HG03139 (cell line): ENCODE results near the gene GNG7.
A peak's percentile ranks its signal among the peaks of the same experiment; 100 is the strongest.

Experiments
- ATAC-seq: cut with Tn5 transposase; IDR thresholded peaks from one replicate; pipeline ENCODE4 v1.9.1; 2021; ENCODE audit not compliant: unreplicated experiment

Gene GNG7

DNA sequence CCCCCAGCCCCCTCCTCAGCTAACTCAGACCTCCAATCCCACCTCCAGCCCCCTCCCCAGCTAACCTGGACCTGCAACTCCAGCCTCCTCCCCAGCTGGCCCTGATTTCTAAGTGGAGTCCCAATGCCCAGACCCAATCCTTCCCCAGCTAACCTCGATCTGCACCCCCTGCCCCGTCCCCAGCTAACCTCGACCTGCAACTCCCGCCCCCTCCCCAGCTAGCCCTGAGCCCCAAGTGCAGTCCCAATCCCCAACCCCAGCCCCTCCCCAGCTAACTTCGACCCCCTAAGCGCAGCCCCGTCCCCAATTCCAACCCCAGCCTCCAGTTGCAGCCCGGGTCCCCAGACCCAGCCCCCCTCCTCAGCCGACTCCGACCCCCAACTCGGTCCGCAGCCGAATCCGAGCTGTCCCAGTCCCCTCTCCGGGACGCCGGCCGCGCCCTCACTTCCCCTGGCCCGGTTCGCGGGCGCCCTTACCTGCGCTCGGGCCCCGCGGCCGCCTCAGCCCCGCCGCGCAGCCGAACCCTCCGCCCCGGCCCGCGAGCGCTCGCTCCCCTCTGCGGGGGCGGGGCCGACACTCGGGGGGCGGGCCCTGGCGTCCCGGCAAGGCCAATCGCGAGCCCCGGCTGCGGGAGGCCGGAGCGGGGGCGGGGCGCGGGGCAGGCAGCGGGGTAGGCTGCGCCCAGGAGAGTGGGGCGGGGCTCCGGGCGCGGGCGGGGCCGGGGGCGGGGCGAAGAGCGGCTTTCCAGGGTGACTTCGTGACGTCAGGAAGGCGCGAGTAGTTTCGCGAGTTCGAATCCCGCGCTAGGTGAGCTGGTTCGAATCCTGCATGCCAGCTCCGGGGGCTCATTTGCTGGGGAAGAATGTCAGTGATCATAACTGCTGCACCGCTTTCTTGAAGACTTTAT lies at the start of gene GNG7:
Gene GNG7, minus strand, starts transcription at position 525 of the 907 bp plus-strand sequence. CDS start 182,006 bp downstream, outside the sequence.
- ATAC-seq, result peak; percentile 79

DNA sequence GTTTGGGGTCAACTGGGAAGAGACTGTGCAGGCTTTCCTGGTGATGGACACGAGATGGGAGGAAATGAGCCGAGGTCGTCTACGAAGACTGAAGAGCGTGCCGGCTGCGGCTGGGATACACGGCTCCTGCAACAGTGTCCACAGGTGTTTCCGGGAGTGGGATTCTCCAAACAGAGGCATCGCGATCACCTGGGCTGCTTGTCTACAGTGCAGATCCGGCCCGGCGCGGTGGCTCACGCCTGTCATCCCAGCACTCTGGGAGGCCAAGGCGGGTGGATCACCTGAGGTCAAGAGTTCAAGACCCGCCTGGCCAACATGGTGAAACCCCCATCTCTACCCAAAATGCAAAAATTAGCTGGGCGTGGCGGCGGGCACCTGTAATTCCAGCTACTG lies 48.9 kb upstream of the GNG7 start:
- ATAC-seq, result no peak

DNA sequence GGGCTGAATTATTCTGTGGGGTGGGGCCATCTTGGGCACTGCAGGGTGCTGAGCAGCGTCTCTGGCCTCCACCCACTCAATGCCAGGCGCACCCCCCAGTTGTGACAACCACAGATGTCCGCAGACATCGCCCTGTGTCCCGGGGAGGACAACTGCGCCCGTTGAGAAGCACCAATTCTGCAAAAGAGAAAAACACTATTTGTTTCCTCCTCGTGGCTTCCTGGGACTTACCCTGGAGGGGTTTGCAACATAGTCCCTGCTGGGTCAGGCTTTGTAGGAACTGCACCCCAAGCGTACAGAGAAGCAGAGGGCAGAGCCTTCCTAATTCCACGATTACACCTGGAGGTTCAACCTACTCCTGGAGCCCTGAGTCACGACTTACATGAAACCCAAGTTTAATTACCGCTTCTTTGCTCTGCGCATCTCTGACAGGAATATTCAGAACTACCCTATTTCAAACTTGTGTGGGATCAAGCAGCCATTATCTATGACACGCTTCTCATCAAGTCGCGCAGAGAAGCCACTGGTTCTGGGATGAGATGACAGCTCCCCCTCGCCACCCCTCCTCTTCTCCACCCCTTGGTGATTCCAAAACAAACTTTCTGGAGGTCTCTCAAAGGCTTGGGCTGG lies 48.4 kb upstream of the GNG7 start:
- no peak for ATAC-seq

DNA sequence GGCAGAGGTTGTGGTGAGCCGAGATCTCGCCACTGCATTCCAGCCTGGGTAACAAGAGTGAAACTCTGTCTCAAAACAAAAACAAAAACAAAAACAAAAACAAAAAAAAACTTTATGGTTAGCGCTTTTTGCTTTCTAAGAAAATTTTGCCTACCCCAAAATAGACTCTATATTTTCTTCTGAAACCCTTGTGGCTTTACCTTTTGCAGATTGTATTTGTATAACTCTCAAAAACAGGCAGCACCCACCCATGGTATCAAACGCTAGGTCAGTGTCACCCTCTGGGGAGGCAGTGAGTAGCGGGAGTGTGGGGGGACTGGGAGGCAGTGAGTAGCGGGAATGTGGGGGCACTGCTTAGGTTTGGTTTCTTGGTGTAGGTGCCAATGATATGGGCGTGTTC lies 44.9 kb upstream of the GNG7 start:
- ATAC-seq, result no peak

DNA sequence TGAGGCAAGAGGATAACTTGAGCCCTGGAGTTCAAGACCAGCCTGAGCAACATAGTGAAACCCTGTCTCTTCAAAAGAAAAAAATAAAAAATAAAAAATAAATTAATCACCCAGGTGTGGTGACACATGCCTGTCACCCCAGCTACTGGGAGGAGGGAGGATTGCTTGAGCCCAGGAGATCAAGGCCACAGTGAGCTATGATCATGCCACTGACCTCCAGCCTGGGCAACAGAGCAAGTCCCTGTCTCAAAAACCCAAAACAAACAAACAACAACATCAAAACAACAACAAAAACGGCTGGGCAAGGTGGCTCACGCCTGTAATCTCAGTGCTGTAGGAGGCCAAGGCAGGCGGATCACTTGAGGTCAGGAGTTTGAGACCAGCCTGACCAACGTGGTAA lies 41.6 kb upstream of the GNG7 start:
- no peak for ATAC-seq

DNA sequence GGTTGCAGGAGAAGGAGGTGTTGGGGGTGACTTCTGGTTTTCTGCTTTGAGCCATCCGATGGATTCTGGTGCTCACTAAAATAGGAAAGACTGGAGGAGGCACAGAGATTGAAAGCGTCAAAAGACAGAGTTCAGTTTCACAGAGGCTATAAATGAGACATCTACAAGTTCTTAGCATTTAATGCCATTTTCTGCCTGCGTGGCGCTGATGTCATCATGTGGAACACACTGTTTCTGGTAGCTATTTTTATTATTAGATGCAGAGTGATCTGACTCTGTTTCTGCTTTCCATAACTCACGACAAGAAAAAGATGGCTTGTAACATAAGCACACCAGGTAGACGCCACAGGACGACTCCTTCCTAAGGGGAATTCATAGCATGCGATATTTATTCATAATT lies 40.6 kb upstream of the GNG7 start:
- no peak for ATAC-seq

DNA sequence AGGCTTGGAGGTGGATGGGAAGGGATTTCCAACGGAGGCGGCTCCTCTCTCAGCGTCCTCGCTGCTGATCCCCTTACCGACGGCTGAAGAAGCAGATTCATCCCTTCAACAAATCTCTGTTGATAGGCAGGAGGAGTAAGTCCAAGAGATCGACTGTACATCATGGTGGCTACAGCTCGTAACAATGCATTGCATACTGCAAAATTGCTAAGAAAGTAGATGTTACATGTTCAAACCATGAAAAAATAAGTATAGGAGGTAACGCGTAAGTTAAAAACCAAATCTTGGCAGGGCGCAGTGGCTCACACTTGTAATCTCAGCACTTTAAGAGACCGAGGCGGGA lies 37.8 kb upstream of the GNG7 start:
- no peak for ATAC-seq

DNA sequence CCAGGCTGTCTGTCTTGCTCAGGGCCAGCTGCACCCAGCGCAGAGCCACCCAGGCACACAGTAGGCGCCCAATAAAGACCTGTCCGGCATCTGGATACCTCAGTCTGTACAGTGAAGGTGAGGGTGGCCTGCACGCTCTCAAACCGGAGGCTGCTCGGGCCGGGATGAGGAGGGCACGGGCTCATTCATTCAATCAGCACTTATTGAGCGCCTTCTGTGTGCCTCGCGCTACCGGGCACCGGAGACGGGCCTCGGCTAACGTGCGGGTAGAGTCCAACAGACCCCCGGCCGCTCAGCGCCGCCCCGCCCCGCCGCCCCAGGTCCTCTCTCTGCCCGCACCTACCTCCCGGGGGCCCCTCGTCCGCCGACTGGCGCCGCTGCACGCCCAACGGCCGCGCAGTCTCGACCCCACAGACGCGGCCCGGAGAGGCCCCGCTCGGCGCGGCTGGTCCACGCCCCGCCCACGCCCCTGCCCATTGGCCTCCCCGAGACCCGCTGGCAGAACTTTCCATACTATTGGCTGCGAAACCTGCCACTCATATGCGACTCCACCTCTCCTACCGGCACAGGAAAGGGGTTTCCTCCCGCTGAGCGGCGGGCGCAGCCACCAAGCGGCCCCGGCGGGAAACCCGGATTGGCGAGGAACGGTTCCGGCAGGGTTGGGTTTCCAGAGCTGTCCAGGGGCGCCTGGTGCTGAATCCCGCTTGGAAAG lies 37.3 kb upstream of the GNG7 start, which contains the start of gene SLC39A3:
Gene SLC39A3, minus strand, starts transcription at position 416 of the 712 bp plus-strand sequence. CDS start 2,760 bp downstream, outside the sequence.
- peak; percentile 89 for ATAC-seq

DNA sequence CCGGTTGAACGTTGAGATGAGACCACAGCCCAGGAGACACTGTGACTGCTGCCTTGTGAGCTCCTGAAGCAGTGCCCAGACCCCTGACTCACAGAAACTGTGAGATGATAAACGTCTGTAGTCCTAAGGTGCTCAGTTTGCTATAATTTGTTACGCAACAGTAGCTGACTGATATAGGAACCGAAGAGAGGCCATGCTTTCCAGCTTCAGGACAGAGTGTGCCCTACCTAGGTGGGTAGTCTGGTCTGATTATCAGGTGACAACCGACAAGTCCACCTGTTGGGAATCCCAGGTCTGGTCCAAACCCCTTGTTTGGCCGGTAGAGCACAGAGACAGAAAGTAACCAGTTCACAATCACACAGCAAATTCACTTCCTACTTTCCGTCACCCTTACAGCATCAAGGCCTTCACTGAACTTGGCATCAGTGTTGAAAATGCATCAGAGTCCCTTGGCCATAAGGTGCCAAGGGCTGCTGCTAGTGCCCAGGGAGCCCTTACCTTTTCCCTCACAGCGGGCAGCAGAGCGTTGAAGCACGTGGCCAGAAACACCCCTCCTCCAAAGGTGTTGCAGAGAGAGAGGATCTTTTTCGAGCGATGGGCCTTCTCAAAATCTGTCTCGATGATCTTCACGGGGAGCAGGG lies 34.2 kb upstream of the GNG7 start:
- ATAC-seq, result no peak

DNA sequence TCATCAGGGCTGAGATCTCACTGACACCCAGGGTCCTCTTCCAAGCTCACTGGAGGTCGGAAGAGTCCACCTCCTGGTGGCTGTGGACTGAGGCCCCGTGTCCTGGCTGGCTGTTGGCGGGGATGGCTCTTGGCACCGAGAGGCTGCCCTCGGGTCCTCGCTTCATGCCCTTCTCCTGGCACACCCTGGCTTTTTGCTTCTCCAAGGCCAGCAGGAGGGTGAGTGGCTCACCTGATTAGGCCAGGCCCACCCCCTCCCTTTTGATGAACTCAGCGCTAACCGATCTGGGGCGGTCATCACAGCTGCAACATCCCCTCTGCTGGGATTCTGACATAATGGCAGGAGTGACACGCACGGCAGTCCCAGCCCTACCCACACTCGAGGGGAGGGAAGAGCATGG lies 32.9 kb upstream of the GNG7 start:
- no peak for ATAC-seq

DNA sequence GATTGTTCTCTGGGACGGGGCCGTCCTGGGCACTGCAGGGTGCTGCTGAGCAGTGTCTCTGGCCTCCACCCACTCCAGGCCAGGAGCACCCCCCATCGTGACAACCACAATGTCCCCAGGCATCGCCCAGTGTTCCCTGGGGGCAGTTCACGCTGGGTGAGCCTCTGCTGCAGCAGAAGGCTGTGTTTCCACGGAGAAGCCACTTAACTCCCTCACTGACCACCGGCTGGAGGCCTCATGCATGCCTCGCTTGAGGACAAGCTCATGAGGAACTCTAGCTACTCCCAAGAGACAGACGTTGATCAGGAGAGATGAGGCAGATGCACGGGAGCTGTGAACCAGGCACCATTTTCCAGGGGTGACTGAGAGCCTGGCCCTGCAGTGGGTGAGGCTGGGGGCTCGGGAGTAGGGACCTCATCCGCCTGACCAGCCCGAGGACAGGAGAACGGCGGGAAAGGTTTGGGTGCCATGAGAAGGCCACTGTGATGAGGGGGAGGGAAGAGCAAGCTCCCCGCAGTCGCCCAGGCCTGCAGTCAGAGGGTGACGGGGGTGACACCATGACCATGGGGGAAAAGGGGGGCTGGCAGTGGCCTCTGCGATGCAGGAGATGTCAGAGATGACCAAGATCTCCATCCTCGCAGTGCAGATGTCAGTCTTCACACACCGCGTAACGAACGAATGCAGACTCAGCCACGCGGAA lies 32.2 kb upstream of the GNG7 start:
- no peak for ATAC-seq

DNA sequence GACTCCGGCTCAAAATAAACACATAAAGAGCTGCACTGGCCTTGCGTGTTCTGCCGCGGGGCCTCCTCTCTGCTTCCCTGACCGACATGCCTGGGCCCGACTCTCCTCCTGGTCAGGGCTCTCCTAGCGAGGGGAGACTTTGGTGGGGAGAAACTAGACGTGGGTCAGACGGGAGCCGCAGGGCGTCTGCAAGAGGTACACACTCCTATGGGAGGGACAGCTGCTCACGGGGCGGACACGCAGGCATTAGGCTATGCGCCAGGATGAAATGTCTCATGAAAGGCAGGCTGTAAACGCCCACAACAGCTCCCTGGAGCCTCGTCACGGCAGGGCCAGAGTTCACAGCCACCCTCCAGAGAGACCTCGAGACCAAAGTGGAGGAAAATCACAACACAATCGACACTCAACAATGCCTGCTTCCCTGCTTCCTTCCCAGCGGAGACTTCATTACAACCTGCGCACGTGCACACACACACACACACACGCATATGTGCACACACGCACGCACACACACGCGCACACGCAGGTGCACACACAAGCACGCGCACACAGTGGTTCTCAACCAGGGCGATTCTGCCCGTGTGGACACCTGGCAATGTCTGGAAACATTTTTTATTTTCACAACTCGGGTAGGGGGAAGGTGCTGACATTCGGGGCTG lies 31.6 kb upstream of the GNG7 start:
- no peak for ATAC-seq

DNA sequence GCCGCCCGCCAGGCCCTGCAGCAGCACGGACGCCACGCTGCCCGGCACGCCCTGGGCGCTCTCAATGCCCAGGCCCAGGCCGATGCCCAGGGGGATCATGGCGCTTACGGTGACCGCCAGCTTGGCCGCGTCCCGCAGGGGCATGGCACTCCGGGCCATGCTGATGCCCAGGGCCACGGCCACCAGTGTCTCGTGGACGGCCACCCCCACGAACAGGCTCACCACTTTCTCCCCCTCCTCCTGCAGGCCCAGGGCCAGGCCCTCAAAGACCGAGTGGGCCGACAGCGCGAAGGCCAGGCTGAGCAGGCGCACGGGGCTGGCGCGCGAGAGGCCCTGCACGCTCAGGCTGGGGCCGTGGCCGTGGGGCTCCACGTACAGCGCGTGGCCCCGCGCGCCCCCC lies 30.4 kb upstream of the GNG7 start:
- ATAC-seq, result no peak

DNA sequence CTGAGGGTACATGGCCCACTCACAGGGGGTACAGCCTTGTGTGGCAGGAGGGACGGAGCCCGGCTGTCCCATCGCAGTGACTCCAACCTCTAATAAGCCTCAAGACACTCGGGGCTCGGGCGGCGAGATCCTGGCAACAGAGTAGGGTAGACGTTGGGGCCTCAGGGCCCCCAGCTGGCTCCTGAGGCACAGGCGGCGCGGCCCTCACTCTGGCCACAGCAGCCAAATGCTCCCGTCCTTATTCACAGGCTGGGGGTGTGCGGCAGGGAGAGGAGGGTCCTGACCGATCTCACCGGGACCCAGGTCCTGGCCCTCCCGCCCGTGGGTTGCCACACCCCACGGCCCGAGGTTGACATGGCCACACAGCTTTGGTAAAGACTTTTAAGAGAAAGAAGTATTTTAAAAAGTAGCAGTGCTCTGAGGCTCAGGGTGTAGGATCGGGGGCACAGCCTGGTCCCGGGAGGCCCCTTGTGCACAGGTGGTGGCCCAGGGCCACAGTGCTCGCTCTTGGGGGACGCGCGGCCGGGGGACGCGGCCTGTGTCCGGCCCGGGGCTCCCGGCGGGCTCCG lies 29.7 kb upstream of the GNG7 start:
- ATAC-seq, result no peak

DNA sequence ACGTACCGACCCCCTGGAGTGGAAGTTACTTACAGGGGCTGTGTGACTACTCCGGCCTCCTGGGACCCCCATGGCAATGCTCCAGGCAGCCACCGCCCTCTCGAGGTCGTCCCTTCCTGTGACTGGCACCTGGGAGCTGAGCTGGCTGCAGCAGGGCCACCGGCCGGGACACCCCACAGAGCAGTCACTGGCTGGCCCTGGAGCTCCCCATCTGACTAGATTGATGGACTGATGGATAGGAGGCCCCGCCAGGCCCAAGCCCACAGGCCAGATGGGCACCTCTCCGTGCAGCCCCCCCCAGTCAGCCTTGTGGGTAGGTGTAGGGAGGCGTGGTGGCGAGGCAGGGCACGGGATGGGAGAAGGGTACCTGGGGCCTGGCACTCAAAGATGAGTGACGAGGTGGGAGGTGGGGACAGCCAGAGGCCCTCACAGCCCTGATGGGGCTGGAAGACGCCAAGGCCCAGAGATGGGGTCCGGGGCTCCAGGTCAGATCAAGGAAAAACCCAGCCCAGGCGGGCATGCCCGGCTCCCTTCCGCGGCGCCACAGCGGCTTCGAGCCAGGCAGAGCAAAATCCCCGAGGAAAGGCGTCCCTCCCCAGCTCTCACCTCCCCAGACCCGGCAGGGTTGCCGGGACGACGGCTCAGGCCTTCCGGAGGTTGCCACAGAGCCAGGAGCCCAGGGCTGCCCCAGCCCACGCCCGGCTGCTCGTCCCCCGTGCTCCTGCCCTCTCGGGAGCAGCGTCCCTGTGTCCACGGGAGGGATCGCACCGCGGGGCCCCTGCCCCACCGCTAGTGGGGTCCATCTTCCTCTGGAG lies 28.9 kb upstream of the GNG7 start:
- no peak for ATAC-seq

DNA sequence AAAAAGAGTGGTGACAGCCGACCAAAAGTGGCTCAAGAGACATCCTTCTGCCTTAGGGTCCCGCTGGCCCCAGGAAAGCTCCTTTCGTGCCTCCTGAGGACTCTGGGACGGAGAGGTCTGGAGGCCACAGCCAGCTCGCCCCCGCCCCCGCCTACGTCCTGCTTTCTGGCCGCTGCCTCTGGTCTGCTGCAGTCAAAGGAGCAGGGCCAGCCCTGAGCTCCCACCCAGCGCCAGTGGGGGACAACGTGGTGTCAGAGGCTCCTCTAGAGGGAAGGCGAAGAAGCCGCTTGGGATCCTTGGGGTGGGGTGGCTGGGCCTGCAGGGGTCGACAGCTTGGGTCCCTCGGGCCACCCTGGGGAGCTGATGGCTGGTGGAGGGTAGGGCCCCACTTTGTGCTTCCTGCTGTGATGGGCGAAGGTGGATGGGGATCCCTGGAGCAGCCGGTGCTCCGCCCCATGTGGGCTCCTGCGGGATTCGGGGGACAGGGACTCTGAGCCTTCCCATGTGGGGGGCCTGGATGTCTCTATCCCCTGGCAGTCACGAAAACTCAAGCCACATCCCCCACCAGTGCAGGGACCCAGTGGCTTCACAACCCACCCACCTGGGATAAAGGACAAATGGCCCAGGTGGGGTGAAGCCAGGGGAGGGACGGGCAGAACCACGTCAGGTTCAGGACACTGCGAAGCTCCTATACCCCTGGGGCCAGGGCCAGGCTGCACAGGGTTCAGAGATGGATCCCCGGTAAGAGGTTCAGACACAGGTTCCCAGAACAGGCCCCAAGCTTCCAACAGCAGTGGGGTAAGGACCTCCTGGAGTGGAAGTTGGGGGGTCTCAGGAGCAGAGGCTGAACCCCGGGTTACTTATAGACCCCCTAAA lies 27.7 kb upstream of the GNG7 start:
- ATAC-seq, result no peak

DNA sequence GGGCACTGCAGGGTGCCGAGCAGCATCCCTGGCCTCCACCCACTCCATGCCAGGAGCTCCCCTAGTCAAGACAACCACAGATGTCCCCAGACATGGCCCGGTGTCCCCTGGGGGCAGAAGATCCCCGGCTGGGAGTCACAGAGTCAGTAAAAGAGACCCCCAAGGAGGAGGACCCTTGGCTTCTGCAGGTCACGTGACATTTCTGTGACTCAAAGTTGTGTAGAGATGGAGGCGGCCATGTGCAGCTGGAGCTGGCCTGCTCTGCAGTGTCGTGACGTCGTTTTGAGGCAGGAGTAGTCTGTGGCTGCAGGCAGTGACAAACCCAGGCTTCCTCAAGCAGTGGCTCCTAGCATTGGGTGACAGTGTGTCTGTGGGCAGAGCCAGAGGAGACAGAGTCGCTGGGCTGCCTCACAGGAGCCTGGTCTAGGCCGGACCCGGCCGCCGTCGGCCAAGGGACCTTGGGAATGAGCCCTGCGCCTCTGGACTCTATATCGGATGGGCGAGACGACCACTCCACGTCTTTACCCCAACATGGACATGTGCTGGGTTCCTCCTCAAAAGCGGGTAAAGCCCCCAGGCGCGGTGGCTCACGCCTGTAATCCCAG lies 26.4 kb upstream of the GNG7 start:
- no peak for ATAC-seq

DNA sequence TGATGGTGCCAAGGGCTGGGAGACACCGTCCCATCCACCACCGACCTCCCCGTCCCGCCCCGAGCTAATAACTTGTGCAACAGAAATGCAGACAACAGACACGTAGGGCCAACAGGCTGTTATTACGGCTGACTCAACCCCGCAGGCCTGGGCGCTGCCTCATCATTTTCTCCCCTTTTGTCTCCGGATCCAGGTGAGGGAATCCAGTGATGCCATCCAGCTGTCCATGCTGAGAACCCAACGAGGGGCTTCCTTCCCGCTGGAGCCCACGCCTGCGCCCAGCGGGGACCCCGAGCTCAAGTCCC lies 25.1 kb upstream of the GNG7 start:
- ATAC-seq, result no peak
